ENCODE results near the gene SERPINA4. TPM values are rescaled to one million over a fixed set of nuclear protein-coding genes. Genes with fewer than 3 reads are reported as not detected.

Gene SERPINA4
- polyA plus RNA-seq, 1 donor from 2014 or later: not detected

- Histone ChIP-seq H4K20me1 (ENCODE audit: insufficient read depth) (no peaks in the 10 kb centered on the region), H3K27me3 (ENCODE audit: insufficient read depth, low read depth, low read length) (no peaks in the 10 kb centered on the region), H3F3A (ENCODE audit: insufficient read depth, low read length, poor library complexity, severe bottlenecking) (no peaks in the 10 kb centered on the region), H3K79me2 (replicated peaks; ENCODE audit: insufficient read depth, low read length) (no peaks in the 10 kb centered on the region), H3K4me3 (ENCODE audit: low read length) (no peak overlapping the region), H3K9ac (ENCODE audit: low read length) (no peak overlapping the region), H3K27ac (ENCODE audit: low read length) (no peak overlapping the region), H3K9me3 (ENCODE audit: low read length) (no peaks in the 10 kb centered on the region), H2AFZ (ENCODE audit: low read depth, low read length) (no peak overlapping the region), H3K9me2 (ENCODE audit: insufficient read depth, low read length) (no peaks in the 10 kb centered on the region), H3K36me3 (ENCODE audit: insufficient read depth, low read length) (no peaks in the 10 kb centered on the region), H3K4me2 (ENCODE audit: low read length) (no peak overlapping the region)
- TF ChIP-seq RAD21 (conservative IDR thresholded peaks at IDR 0.05) (no peak), CTCF (IDR thresholded peaks at IDR 0.05; ENCODE audit: poor library complexity, severe bottlenecking) (no peak), EP300 (conservative IDR thresholded peaks at IDR 0.05; ENCODE audit: poor library complexity, severe bottlenecking) (no peak), REST (IDR thresholded peaks at IDR 0.05; ENCODE audit: borderline replicate concordance) (no peak), POLR2AphosphoS5 (IDR thresholded peaks at IDR 0.05) (no peak), MXI1 (conservative IDR thresholded peaks at IDR 0.05; ENCODE audit: poor library complexity, severe bottlenecking) (no peak)
These were observed 44.0 kb upstream of the SERPINA4 start for GRCh38 chr14:94517248-94517640.

- no peak overlapping the region for H3K4me3 ChIP-seq (ENCODE audit: low read length)
- no peak for TF ChIP-seq TAF1 (IDR thresholded peaks at IDR 0.05; ENCODE audit: low read depth)
- TF ChIP-seq MXI1 (conservative IDR thresholded peaks at IDR 0.05; ENCODE audit: poor library complexity, severe bottlenecking): no peak
- TF ChIP-seq EZH2 (IDR thresholded peaks at IDR 0.05; ENCODE audit: borderline replicate concordance, insufficient read depth, low read length, poor library complexity, severe bottlenecking): no peak
- no peak for TF ChIP-seq SMC3 (conservative IDR thresholded peaks at IDR 0.05; ENCODE audit: poor library complexity)
- TF ChIP-seq REST (IDR thresholded peaks at IDR 0.05; ENCODE audit: borderline replicate concordance): no peak
- TF ChIP-seq EP300 (conservative IDR thresholded peaks at IDR 0.05; ENCODE audit: poor library complexity, severe bottlenecking): no peak
- no peak for TF ChIP-seq RAD21 (conservative IDR thresholded peaks at IDR 0.05)
- no peak for TF ChIP-seq CTCF (IDR thresholded peaks at IDR 0.05; ENCODE audit: poor library complexity, severe bottlenecking)
- no peak for TF ChIP-seq POLR2AphosphoS5 (IDR thresholded peaks at IDR 0.05)
- H3K36me3 ChIP-seq (ENCODE audit: insufficient read depth, low read length): no peaks in the 10 kb centered on the region
- H3K9me2 ChIP-seq (ENCODE audit: insufficient read depth, low read length): no peaks in the 10 kb centered on the region
- no peaks in the 10 kb centered on the region for H3K27me3 ChIP-seq (ENCODE audit: insufficient read depth, low read depth, low read length)
- no peak overlapping the region for H2AFZ ChIP-seq (ENCODE audit: low read depth, low read length)
- H3F3A ChIP-seq (ENCODE audit: insufficient read depth, low read length, poor library complexity, severe bottlenecking): no peaks in the 10 kb centered on the region
- H3K9ac ChIP-seq (ENCODE audit: low read length): no peak overlapping the region
- no peaks in the 10 kb centered on the region for H4K20me1 ChIP-seq (ENCODE audit: insufficient read depth)
- no peak overlapping the region for H3K4me2 ChIP-seq (ENCODE audit: low read length)
- H3K9me3 ChIP-seq (ENCODE audit: low read length): no peaks in the 10 kb centered on the region
- H3K27ac ChIP-seq (ENCODE audit: low read length): no peak overlapping the region
- H3K79me2 ChIP-seq (replicated peaks; ENCODE audit: insufficient read depth, low read length): no peaks in the 10 kb centered on the region
These were observed 43.5 kb upstream of the SERPINA4 start for GRCh38 chr14:94517641-94518257.
